Measurements from ENCODE around the gene DENND5A. TPM values are rescaled to one million over a fixed set of nuclear protein-coding genes. Genes with fewer than 3 reads are reported as not detected.

The DENND5A gene
- total and polyA plus RNA-seq, 10 of the 15 experiments (the other 5 are each of a cell fraction or from before 2014, with no cell fraction given): 15.6 to 157 (median 85.1) TPM

GRCh38 chr11:9259981-9260837, 4.9 kb downstream of the DENND5A start:
- TF ChIP-seq IRF3 (IDR thresholded peaks at IDR 0.05) (no peak), IKZF1 (conservative IDR thresholded peaks at IDR 0.05) (no peak), RAD21 (IDR thresholded peaks at IDR 0.05; ENCODE audit: insufficient read depth, low read depth, low read length) (peak; percentile 59), RB1 (IDR thresholded peaks at IDR 0.05; ENCODE audit: borderline replicate concordance) (no peak), SMAD1 (IDR thresholded peaks at IDR 0.05; ENCODE audit: low read depth, partially characterized antibody) (no peak), SUPT20H (IDR thresholded peaks at IDR 0.05; ENCODE audit: borderline replicate concordance, control insufficient read depth, low read depth, low read length) (no peak), CBX5 (IDR thresholded peaks at IDR 0.05; ENCODE audit: low read depth) (no peak)
- TF ChIP-seq, protein P1, sequence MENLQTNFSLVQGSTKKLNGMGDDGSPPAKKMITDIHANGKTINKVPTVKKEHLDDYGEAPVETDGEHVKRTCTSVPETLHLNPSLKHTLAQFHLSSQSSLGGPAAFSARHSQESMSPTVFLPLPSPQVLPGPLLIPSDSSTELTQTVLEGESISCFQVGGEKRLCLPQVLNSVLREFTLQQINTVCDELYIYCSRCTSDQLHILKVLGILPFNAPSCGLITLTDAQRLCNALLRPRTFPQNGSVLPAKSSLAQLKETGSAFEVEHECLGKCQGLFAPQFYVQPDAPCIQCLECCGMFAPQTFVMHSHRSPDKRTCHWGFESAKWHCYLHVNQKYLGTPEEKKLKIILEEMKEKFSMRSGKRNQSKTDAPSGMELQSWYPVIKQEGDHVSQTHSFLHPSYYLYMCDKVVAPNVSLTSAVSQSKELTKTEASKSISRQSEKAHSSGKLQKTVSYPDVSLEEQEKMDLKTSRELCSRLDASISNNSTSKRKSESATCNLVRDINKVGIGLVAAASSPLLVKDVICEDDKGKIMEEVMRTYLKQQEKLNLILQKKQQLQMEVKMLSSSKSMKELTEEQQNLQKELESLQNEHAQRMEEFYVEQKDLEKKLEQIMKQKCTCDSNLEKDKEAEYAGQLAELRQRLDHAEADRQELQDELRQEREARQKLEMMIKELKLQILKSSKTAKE (IDR thresholded peaks at IDR 0.05; ENCODE audit: low read depth, poor library complexity, severe bottlenecking): no peak
- TF ChIP-seq, protein P2, sequence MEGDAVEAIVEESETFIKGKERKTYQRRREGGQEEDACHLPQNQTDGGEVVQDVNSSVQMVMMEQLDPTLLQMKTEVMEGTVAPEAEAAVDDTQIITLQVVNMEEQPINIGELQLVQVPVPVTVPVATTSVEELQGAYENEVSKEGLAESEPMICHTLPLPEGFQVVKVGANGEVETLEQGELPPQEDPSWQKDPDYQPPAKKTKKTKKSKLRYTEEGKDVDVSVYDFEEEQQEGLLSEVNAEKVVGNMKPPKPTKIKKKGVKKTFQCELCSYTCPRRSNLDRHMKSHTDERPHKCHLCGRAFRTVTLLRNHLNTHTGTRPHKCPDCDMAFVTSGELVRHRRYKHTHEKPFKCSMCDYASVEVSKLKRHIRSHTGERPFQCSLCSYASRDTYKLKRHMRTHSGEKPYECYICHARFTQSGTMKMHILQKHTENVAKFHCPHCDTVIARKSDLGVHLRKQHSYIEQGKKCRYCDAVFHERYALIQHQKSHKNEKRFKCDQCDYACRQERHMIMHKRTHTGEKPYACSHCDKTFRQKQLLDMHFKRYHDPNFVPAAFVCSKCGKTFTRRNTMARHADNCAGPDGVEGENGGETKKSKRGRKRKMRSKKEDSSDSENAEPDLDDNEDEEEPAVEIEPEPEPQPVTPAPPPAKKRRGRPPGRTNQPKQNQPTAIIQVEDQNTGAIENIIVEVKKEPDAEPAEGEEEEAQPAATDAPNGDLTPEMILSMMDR (IDR thresholded peaks at IDR 0.05 in 2 of 3, conservative IDR thresholded peaks at IDR 0.05 in 1 of 3; ENCODE audit: control insufficient read depth in 2 of 3, extremely low read depth in 1 of 3, insufficient read depth in 1 of 3, low read depth in 3 of 3, low read length in 3 of 3): peak; percentile 23 to 30 (median 24); a peak in 4 of 6 replicates
- TF ChIP-seq, protein P3, sequence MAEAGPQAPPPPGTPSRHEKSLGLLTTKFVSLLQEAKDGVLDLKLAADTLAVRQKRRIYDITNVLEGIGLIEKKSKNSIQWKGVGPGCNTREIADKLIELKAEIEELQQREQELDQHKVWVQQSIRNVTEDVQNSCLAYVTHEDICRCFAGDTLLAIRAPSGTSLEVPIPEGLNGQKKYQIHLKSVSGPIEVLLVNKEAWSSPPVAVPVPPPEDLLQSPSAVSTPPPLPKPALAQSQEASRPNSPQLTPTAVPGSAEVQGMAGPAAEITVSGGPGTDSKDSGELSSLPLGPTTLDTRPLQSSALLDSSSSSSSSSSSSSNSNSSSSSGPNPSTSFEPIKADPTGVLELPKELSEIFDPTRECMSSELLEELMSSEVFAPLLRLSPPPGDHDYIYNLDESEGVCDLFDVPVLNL (IDR thresholded peaks at IDR 0.05; ENCODE audit: low read depth, low read length): no peak
- Histone ChIP-seq H4K20me1 (ENCODE audit: control insufficient read depth, insufficient read depth) (no peaks in the 10 kb centered on the region), H3K27me3 (replicated peaks in 1 of 2; ENCODE audit: control insufficient read depth in 2 of 2, insufficient read depth in 2 of 2, low read length in 1 of 2) (no peaks in the 10 kb centered on the region), H3K9ac (ENCODE audit: control insufficient read depth, insufficient read depth, low read length) (no peak overlapping the region), H3K4me2 (ENCODE audit: control insufficient read depth, insufficient read depth) (peak overlapping the region; percentile 62; the same call in 1 of the 2 replicates), H3K36me3 (ENCODE audit: control insufficient read depth in 2 of 2, insufficient read depth in 2 of 2, low read length in 1 of 2) (no peaks in the 10 kb centered on the region), H3K79me2 (ENCODE audit: control insufficient read depth, insufficient read depth, low read length) (peaks cover 37% of the 10 kb centered on the region), H2AFZ (ENCODE audit: control insufficient read depth, low read depth, low read length) (no peak overlapping the region), H3K4me1 (ENCODE audit: control insufficient read depth, insufficient read depth, low read length) (peaks cover 4% of the 10 kb centered on the region; the same call in 1 of the 2 replicates), H3K27ac (ENCODE audit: control insufficient read depth, insufficient read depth) (no peak overlapping the region), H3K9me3 (replicated peaks; ENCODE audit: control insufficient read depth, insufficient read depth, low read length) (no peaks in the 10 kb centered on the region), H3K4me3 (peak overlapping the region; percentile 50)
- ChIA-PET SMC1A (ENCODE audit: uncharacterized antibody, unreplicated experiment) (interaction anchor here (0.6 to 4.5 kb wide), 19 partner anchors 9 to 488 kb away, joined by 3 to 20 read pairs (median 6); no protein-coding TSS in a partner anchor), CTCF (interaction anchor here (0.6 to 2.5 kb wide), 25 partner anchors 9 to 296 kb away, joined by 3 to 12 read pairs (median 4); partner anchors contain the start of gene TMEM9B), POLR2A (interaction anchor here (0.5 to 2.2 kb wide), 3 partner anchors 10 to 68 kb away, joined by 3 to 7 read pairs (median 5); no protein-coding TSS in a partner anchor), RAD21 (ENCODE audit: unreplicated experiment) (interaction anchor here (0.7 to 1.8 kb wide), 14 partner anchors 9 to 345 kb away, joined by 3 to 10 read pairs (median 3); no protein-coding TSS in a partner anchor)
- in situ Hi-C loops (cut with MboI): no loop called here
- intact Hi-C loops (cut with micrococcal nuclease; ENCODE audit: unreplicated experiment): loop anchor here (2.0 to 5.0 kb wide), 4 partner anchors 51 to 247 kb away; no protein-coding TSS in a partner anchor
- no TSS peak for BruUV-seq (replicated peaks)
- DNase-seq (ENCODE audit: low read depth, low spot score) (no peak), FAIRE-seq (peak; percentile 7), ATAC-seq (0 out of 3 replicates have a peak, but pooled peaks have one; percentile 8)
- 78% methylated on average over 4 of the region's 4 CpGs for WGBS (ENCODE audit: insufficient coverage, insufficient replicate concordance, low lambda C conversion rate, missing lambda C conversion rate)
